D341Med (cell line): ENCODE measurements around the gene COBLL1.
"Not testable (repeated sequence)": the region's sequence is repeated elsewhere in the genome, so short reads cannot be mapped to it uniquely, and the experiment has no call there.

Source experiments
- DNase-seq: peaks from one replicate; pipeline ENCODE4 v3.0.0; 2012; ENCODE audit warnings: low spot score

The COBLL1 gene

GRCh38 chr2:164710837-164711765 lies 130.5 kb downstream of the COBLL1 start:
- no peak for DNase-seq

- DNase-seq: not testable (repeated sequence)
Measured at GRCh38 chr2:164710252-164710836, 131.3 kb downstream of the COBLL1 start.

- DNase-seq: no peak
Measured at GRCh38 chr2:164706522-164706921, 135.1 kb downstream of the COBLL1 start.

- DNase-seq: no peak
Measured at GRCh38 chr2:164705412-164706167, 136.0 kb downstream of the COBLL1 start.

- DNase-seq: no peak
Measured at GRCh38 chr2:164703915-164704706, 137.5 kb downstream of the COBLL1 start.

- DNase-seq: no peak
Measured at GRCh38 chr2:164701565-164701964, 140.1 kb downstream of the COBLL1 start.

- DNase-seq: no peak
Measured at GRCh38 chr2:164700390-164700789, 141.2 kb downstream of the COBLL1 start.

- DNase-seq: no peak
Measured at GRCh38 chr2:164697688-164698461, 143.7 kb downstream of the COBLL1 start.

GRCh38 chr2:164696634-164697033 lies 145.0 kb downstream of the COBLL1 start:
- DNase-seq: no peak

- no peak for DNase-seq
Measured at GRCh38 chr2:164694275-164694695, 147.3 kb downstream of the COBLL1 start.

- DNase-seq: no peak
Measured at GRCh38 chr2:164693834-164694233, 147.8 kb downstream of the COBLL1 start.

GRCh38 chr2:164693390-164693789 lies 148.2 kb downstream of the COBLL1 start:
- DNase-seq: no peak

GRCh38 chr2:164692958-164693357 lies 148.7 kb downstream of the COBLL1 start:
- no peak for DNase-seq

GRCh38 chr2:164692114-164692513 lies 149.5 kb downstream of the COBLL1 start:
- no peak for DNase-seq

- no peak for DNase-seq
Measured at GRCh38 chr2:164691346-164691887, 150.2 kb downstream of the COBLL1 start.

- DNase-seq: no peak
Measured at GRCh38 chr2:164690361-164690760, 151.3 kb downstream of the COBLL1 start.

- no peak for DNase-seq
Measured at GRCh38 chr2:164688896-164689419, 152.7 kb downstream of the COBLL1 start.

- DNase-seq: no peak
Measured at GRCh38 chr2:164681009-164681408, 160.6 kb downstream of the COBLL1 start.

- no peak for DNase-seq
Measured at GRCh38 chr2:164678631-164679149, 162.9 kb downstream of the COBLL1 start.

GRCh38 chr2:164677733-164678132 lies 163.9 kb downstream of the COBLL1 start:
- DNase-seq: no peak
